Thymus (tissue), 11 donors: ENCODE results near the gene GRK2. TPM values are rescaled to one million over a fixed set of nuclear protein-coding genes. Genes with fewer than 3 reads are reported as not detected.
A peak's percentile ranks its signal among the peaks of the same experiment; 100 is the strongest.

Source experiments
- DNase-seq, 9 donors: peaks; one replicate each; pipeline ENCODE4 v3.0.0-alpha.2; 2013; ENCODE audit warnings: low spot score in 9 of 9, low read depth in 6 of 9, missing footprints in 1 of 9
- H3K27ac ChIP-seq, 2 donors: one replicate each; pipeline ENCODE4 v1.5.1; 2013; ENCODE audit warnings: control low read depth in 1 of 2, low read depth in 1 of 2, low read length in 1 of 2, mild to moderate bottlenecking in 1 of 2, moderate library complexity in 1 of 2
- H3K27me3 ChIP-seq, 2 donors: one replicate each; pipeline ENCODE4 v1.5.1; 2013; ENCODE audit warnings: low read length in 1 of 2; ENCODE audit not compliant: control insufficient read depth in 2 of 2, insufficient read depth in 1 of 2
- H3K36me3 ChIP-seq, 2 donors: one replicate each; pipeline ENCODE4 v1.5.1; 2013; ENCODE audit warnings: low read length in 1 of 2, mild to moderate bottlenecking in 1 of 2, moderate library complexity in 1 of 2; ENCODE audit not compliant: control insufficient read depth in 2 of 2, insufficient read depth in 2 of 2
- H3K4me1 ChIP-seq, 2 donors: one replicate each; pipeline ENCODE4 v1.5.1; 2013; ENCODE audit warnings: low read length in 2 of 2; ENCODE audit not compliant: control insufficient read depth in 2 of 2, insufficient read depth in 2 of 2
- H3K4me3 ChIP-seq, 2 donors: one replicate each; pipeline ENCODE4 v1.5.1; 2013; ENCODE audit warnings: low read length in 2 of 2, control low read depth in 1 of 2, mild to moderate bottlenecking in 1 of 2
- H3K9me3 ChIP-seq, 2 donors: one replicate each; pipeline ENCODE4 v1.5.1; 2013; ENCODE audit warnings: low read length in 1 of 2, mild to moderate bottlenecking in 1 of 2; ENCODE audit not compliant: control insufficient read depth in 2 of 2, insufficient read depth in 1 of 2
- WGBS: extraction: QIAGEN DNeasy Blood & Tissue Kit; methylation state at CpG from one replicate; pipeline ENCODE4 v1.1.7; 2013; 5-methylcytosine and 5-hydroxymethylcytosine counted together
- polyA plus RNA-seq: library from polyadenylated mRNA; stranded (reverse); fragments of 200-250 nt; gene quantifications from one replicate; pipeline ENCODE4 v1.2.3, GENCODE V29; 2013
- total RNA-seq: library from RNA; stranded (reverse); fragments of 120-200 nt; gene quantifications from one replicate; pipeline ENCODE4 v1.2.4, GENCODE V29; 2013
- donor health status: healthy.

The GRK2 gene
- total and polyA plus RNA-seq, 2 donors: 89.5 to 158 TPM

DNA sequence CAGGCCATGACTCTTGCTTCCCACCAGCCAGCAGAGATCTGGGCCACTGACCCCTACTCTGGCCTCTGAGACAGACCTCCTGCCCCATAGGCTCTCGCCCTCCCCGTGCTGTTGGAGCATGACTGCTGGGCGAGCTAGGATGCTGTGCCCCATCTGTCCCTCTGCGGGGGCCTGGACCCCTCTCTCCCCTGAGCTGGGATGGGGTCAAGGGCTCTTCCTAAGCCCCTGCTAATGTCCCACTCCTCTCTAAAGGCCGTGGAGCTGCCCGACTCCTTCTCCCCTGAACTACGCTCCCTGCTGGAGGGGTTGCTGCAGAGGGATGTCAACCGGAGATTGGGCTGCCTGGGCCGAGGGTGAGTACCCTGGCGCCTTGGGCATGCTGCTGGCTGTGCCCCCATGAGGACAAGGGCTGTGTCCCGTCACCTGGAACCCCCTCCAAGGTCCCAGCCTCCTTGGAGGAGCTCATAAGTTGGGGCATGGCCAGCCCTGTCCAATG is 16.7 kb downstream of the GRK2 start:
- Histone ChIP-seq H3K4me3 (no peak overlapping the region), H3K4me1 (peaks cover 33 to 61% of the 10 kb centered on the region in 2 donors), H3K9me3 (peaks cover 0 to 15% of the 10 kb centered on the region in 2 donors), H3K36me3 (peaks cover 79 to 100% of the 10 kb centered on the region in 2 donors), H3K27ac (peak overlapping the region in 1 of 2 donors; percentile 11), H3K27me3 (no peaks in the 10 kb centered on the region)
- DNase-seq: no peak
- WGBS: 98% methylated on average over 11 of the region's 11 CpGs

DNA sequence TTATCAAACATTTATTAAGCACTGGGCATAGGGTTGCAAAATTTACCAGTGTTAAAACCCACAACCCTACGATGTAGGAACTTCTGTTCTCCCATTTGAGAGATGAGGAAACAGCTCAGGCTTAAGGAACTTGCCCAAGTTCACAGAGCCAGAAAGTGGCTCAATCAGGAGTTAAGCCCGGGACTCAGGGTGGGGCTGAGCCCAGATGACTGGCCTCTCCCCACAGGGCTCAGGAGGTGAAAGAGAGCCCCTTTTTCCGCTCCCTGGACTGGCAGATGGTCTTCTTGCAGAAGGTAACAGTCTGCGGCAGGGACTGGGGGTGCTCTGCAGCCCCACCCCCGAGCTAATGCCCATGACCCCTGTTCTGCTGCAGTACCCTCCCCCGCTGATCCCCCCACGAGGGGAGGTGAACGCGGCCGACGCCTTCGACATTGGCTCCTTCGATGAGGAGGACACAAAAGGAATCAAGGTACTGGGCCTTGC is 17.2 kb downstream of the GRK2 start:
- H3K4me1 ChIP-seq: peaks cover 29 to 60% of the 10 kb centered on the region in 2 donors
- no peaks in the 10 kb centered on the region for H3K27me3 ChIP-seq
- H3K9me3 ChIP-seq: peaks cover 0 to 11% of the 10 kb centered on the region in 2 donors
- H3K27ac ChIP-seq: peak overlapping the region in 1 of 2 donors; percentile 26
- no peak for DNase-seq
- H3K36me3 ChIP-seq: peaks cover 79 to 94% of the 10 kb centered on the region in 2 donors
- 95% methylated on average over 13 of the region's 13 CpGs for WGBS
- no peak overlapping the region for H3K4me3 ChIP-seq

DNA sequence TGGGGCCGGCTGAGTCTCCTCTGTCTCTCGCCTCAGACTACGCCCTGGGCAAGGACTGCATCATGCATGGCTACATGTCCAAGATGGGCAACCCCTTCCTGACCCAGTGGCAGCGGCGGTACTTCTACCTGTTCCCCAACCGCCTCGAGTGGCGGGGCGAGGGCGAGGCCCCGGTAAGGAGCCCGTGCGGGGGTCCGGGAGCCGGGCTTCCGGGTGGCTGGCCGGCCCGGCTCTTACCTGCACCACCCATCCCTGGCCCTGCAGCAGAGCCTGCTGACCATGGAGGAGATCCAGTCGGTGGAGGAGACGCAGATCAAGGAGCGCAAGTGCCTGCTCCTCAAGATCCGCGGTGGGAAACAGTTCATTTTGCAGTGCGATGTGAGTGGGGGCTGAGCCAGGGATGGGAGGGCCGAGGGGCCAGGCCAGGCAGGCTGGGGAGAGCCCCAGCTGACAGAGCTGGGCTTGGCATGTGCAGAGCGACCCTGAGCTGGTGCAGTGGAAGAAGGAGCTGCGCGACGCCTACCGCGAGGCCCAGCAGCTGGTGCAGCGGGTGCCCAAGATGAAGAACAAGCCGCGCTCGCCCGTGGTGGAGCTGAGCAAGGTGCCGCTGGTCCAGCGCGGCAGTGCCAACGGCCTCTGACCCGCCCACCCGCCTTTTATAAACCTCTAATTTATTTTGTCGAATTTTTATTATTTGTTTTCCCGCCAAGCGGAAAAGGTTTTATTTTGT is 18.7 kb downstream of the GRK2 start:
- peaks cover 68 to 81% of the 10 kb centered on the region in 2 donors for H3K36me3 ChIP-seq
- H3K4me1 ChIP-seq: peaks cover 22 to 50% of the 10 kb centered on the region in 2 donors
- 97% methylated on average over 45 of the region's 45 CpGs for WGBS
- peaks cover 0 to 11% of the 10 kb centered on the region in 2 donors for H3K9me3 ChIP-seq
- no peaks in the 10 kb centered on the region for H3K27me3 ChIP-seq
- H3K27ac ChIP-seq: no peak overlapping the region
- DNase-seq: no peak
- no peak overlapping the region for H3K4me3 ChIP-seq

DNA sequence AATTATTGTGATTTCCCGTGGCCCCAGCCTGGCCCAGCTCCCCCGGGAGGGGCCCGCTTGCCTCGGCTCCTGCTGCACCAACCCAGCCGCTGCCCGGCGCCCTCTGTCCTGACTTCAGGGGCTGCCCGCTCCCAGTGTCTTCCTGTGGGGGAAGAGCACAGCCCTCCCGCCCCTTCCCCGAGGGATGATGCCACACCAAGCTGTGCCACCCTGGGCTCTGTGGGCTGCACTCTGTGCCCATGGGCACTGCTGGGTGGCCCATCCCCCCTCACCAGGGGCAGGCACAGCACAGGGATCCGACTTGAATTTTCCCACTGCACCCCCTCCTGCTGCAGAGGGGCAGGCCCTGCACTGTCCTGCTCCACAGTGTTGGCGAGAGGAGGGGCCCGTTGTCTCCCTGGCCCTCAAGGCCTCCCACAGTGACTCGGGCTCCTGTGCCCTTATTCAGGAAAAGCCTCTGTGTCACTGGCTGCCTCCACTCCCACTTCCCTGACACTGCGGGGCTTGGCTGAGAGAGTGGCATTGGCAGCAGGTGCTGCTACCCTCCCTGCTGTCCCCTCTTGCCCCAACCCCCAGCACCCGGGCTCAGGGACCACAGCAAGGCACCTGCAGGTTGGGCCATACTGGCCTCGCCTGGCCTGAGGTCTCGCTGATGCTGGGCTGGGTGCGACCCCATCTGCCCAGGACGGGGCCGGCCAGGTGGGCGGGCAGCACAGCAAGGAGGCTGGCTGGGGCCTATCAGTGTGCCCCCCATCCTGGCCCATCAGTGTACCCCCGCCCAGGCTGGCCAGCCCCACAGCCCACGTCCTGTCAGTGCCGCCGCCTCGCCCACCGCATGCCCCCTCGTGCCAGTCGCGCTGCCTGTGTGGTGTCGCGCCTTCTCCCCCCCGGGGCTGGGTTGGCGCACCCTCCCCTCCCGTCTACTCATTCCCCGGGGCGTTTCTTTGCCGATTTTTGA is 19.5 kb downstream of the GRK2 start:
- Histone ChIP-seq H3K27me3 (no peaks in the 10 kb centered on the region), H3K36me3 (peaks cover 66 to 81% of the 10 kb centered on the region in 2 donors), H3K9me3 (peaks cover 0 to 11% of the 10 kb centered on the region in 2 donors), H3K27ac (peak overlapping the region; percentile 95 to 97), H3K4me1 (peaks cover 26 to 53% of the 10 kb centered on the region in 2 donors), H3K4me3 (no peak overlapping the region)
- no peak for DNase-seq
- 74% methylated on average over 39 of the region's 39 CpGs for WGBS

DNA sequence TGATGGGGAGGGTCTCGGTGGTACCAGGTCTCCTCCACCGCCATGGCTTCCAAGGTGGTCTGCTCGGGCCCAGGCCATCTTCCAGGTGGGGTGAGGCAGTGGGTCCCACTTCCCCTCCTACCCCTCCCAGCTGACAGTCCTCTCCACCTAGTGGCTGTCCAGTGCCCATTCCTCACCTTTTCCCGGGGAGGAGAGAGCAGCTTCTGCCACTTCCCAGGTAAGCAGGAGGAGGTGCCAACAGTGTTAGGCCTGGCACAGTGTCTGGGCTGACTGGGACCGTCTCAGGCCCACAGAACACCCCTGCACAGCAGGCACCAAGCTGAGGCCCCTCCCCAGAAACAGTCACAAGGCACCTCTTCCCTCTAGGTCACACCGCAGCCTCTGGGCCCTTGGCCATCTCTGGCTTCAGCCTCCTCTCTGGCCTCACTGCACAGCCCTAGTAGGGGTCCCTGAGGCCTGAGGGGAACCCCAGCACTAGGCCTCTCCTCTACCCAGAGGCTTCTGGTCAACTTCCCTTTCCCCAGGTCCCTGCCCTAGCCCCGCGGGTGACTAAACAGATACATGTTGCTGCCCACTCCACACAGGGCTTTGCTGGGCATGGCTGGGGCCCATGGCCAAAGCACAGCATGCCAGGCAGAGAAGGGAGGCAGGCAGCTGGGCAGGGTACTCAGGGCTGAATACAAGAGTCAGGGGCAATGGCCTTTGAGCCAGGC is 20.5 kb downstream of the GRK2 start:
- H3K4me1 ChIP-seq: peaks cover 26 to 55% of the 10 kb centered on the region in 2 donors
- peaks cover 0 to 11% of the 10 kb centered on the region in 2 donors for H3K9me3 ChIP-seq
- peaks cover 65 to 81% of the 10 kb centered on the region in 2 donors for H3K36me3 ChIP-seq
- no peaks in the 10 kb centered on the region for H3K27me3 ChIP-seq
- no peak for DNase-seq
- peak overlapping the region; percentile 95 to 97 for H3K27ac ChIP-seq
- WGBS: 61% methylated on average over 8 of the region's 8 CpGs
- H3K4me3 ChIP-seq: no peak overlapping the region

DNA sequence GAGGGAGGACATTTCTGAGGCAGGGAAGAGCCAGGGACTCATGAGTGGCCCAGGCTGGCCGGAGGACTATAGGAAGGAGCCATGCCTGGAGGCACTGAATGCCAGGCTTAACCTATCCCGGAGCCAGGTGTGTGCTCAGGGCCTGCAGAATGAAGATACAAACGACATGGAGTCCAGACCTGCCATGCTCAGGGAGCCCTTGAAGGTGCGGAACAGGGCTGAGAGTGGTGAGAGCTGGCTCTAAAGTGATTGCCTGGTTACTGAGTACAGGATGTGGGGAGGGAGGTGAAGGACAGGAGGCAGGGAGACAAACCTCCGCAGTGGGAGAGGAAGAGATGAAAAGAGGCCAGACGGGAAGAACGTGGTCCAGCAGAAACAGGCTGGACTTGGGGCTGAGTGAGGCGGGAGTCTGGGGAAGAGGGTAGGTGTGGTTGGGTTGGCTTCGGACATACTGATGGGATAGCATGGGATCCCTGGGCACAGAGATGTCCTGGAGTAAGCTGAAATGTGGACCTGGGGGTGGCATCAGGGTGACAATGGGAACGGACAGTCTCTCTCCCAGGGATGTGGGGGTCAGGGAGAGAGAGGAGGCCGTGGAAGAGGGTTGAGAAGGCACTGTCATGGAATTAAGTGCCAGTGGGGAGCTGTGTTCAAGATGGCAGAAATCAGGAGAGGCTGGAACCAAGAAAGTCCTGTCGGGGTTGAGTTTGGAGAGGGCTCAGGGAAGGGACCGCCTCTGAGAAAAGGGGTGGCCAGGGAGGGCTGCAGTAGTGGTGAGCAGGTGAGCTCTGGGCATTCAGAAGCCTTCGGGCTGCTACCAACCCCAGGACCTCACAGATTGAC is 21.3 kb downstream of the GRK2 start:
- Histone ChIP-seq H3K36me3 (peaks cover 62 to 81% of the 10 kb centered on the region in 2 donors), H3K27me3 (no peaks in the 10 kb centered on the region), H3K4me1 (peaks cover 26 to 55% of the 10 kb centered on the region in 2 donors), H3K9me3 (peaks cover 0 to 11% of the 10 kb centered on the region in 2 donors), H3K27ac (peak overlapping the region; percentile 95 to 97), H3K4me3 (peak overlapping the region; percentile 71 to 80)
- DNase-seq: peak in 1 of 9 donors; percentile 66
- 55% methylated on average over 14 of the region's 14 CpGs for WGBS

DNA sequence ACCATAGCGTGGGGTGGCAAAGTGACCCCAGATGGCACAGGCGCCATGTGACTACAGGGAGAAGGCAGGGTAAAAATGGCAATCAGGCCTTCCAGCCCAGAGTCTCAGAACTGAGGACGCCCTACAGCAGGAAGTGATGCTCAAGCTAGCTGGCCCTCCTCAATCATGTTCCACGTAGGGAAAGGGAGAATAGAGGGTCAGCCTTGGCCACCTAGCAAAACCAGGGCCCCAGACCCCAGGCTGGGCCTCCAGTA is 21.9 kb downstream of the GRK2 start:
- Histone ChIP-seq H3K27me3 (no peaks in the 10 kb centered on the region), H3K36me3 (peaks cover 57 to 75% of the 10 kb centered on the region in 2 donors), H3K4me1 (peaks cover 26 to 55% of the 10 kb centered on the region in 2 donors), H3K27ac (peak overlapping the region; percentile 95 to 97), H3K9me3 (peaks cover 0 to 11% of the 10 kb centered on the region in 2 donors), H3K4me3 (peak overlapping the region; percentile 71 to 80)
- 27% methylated on average over 4 of the region's 4 CpGs for WGBS
- DNase-seq: no peak
